Keratinocyte (primary cell): ENCODE data around the gene LYZL4. TPM values are rescaled to one million over a fixed set of nuclear protein-coding genes. Genes with fewer than 3 reads are reported as not detected.

ENCODE experiments used
- DNase-seq: peaks from one replicate; pipeline ENCODE4 v3.0.0-alpha.2; 2011; ENCODE audit warnings: low read depth, missing footprints, low spot score
- FAIRE-seq: peaks from 2 replicates; lab custom pipeline; 2011; peaks lifted over from hg19 to GRCh38; lab: Jason Lieb, UNC
- H2AFZ ChIP-seq: 2 replicates; pipeline ENCODE4 v1.6.0; 2012; ENCODE audit warnings: low read length, control low read depth, inconsistent platforms; ENCODE audit not compliant: control insufficient read depth
- H3K27ac ChIP-seq: 2 replicates; pipeline ENCODE4 v1.5.1; 2011; ENCODE audit warnings: low read length; ENCODE audit not compliant: control insufficient read depth, insufficient read depth
- H3K27me3 ChIP-seq: 3 replicates; pipeline ENCODE4 v1.6.0; 2011; ENCODE audit warnings: low read length; ENCODE audit not compliant: control insufficient read depth, insufficient read depth; ENCODE audit errors: extremely low read depth
- H3K36me3 ChIP-seq, 2 experiments: 2 replicates in 1 of 2; 3 replicates in 1 of 2; pipeline ENCODE4 v1.5.1; 2011; ENCODE audit warnings: low read length in 2 of 2, mild to moderate bottlenecking in 1 of 2; ENCODE audit not compliant: control insufficient read depth in 2 of 2, insufficient read depth in 2 of 2; ENCODE audit errors: extremely low read depth in 1 of 2
- H3K4me1 ChIP-seq: 3 replicates; pipeline ENCODE4 v1.5.1; 2011; ENCODE audit warnings: low read length; ENCODE audit not compliant: control insufficient read depth, insufficient read depth; ENCODE audit errors: extremely low read depth
- H3K4me2 ChIP-seq: 3 replicates; pipeline ENCODE4 v1.6.0; 2011; ENCODE audit warnings: low read depth, low read length; ENCODE audit not compliant: control insufficient read depth, insufficient read depth; ENCODE audit errors: extremely low read depth
- H3K4me3 ChIP-seq, 3 experiments: fragments of 200-600 bp in 1 of 3; sonication (generic) in 1 of 3; 2 replicates in 2 of 3; 3 replicates in 1 of 3; pipeline ENCODE4 v1.5.1; 2011 to 2016; ENCODE audit warnings: low read length in 3 of 3, mild to moderate bottlenecking in 3 of 3, control low read depth in 2 of 3, inconsistent platforms in 1 of 3, low read depth in 1 of 3, mixed read lengths in 1 of 3, mixed run types in 1 of 3, moderate library complexity in 1 of 3; ENCODE audit not compliant: control insufficient read depth in 2 of 3, insufficient read depth in 2 of 3; ENCODE audit errors: extremely low read depth in 1 of 3
- H3K79me2 ChIP-seq: 2 replicates; pipeline ENCODE4 v1.6.0; 2012; ENCODE audit warnings: low read length; ENCODE audit not compliant: control insufficient read depth, insufficient read depth
- H3K9ac ChIP-seq: 3 replicates; pipeline ENCODE4 v1.6.0; 2011; ENCODE audit warnings: low read length; ENCODE audit not compliant: control insufficient read depth, insufficient read depth; ENCODE audit errors: extremely low read depth
- H3K9me1 ChIP-seq: 3 replicates; pipeline ENCODE4 v1.6.0; 2011; ENCODE audit warnings: low read length; ENCODE audit not compliant: control insufficient read depth, insufficient read depth; ENCODE audit errors: extremely low read depth
- H3K9me3 ChIP-seq: 2 replicates; pipeline ENCODE4 v1.5.1; 2012; ENCODE audit warnings: low read depth, low read length; ENCODE audit not compliant: control insufficient read depth
- H4K20me1 ChIP-seq: 3 replicates; pipeline ENCODE4 v1.6.0; 2011; ENCODE audit warnings: low read length; ENCODE audit not compliant: control insufficient read depth, insufficient read depth; ENCODE audit errors: extremely low read depth
- CTCF ChIP-seq, 3 experiments: IDR thresholded peaks in 1 of 3; conservative IDR thresholded peaks in 1 of 3; optimal IDR thresholded peaks in 1 of 3; 2 replicates in 2 of 3; 3 replicates in 1 of 3; pipeline versions ENCODE3 to v1.5.1; 2011; ENCODE audit warnings: low read length in 3 of 3, mild to moderate bottlenecking in 3 of 3, moderate library complexity in 2 of 3, control low read depth in 1 of 3, inconsistent platforms in 1 of 3; ENCODE audit not compliant: insufficient read depth in 2 of 3; ENCODE audit errors: extremely low read depth in 1 of 3
- EZH2 ChIP-seq: IDR thresholded peaks from one replicate; pipeline ENCODE4 v1.6.1; 2012; ENCODE audit warnings: inconsistent platforms, mild to moderate bottlenecking, low read length, moderate library complexity
- dilution Hi-C: fragments of 300-500 bp; cut with MboI; formaldehyde crosslinking; loops from one replicate; pipeline ENCODE4 v1.7.0; 2020; ENCODE audit warnings: low sequenced_read_pairs; ENCODE audit not compliant: extremely low pct_ligation_motif_present
- polyA plus RNA-seq, 5 experiments: library from polyadenylated mRNA; depleted of rRNA in 3 of 5; stranded (reverse) in 3 of 5; stranded (forward) in 1 of 5; unstranded in 1 of 5; fragments of >200 nt; gene quantifications; 1 replicate in 1 of 5; 2 replicates in 3 of 5; 3 replicates in 1 of 5; pipeline versions ENCODE4 v1.2.1 to v1.2.3, GENCODE V29; 2011 to 2012; ENCODE audit warnings: missing spikeins in 2 of 5, low read depth in 1 of 5, low replicate concordance in 1 of 5

LYZL4 gene
- polyA plus RNA-seq, 1 donor (not counting 4 experiments of a cell fraction or from before 2014, with no cell fraction given), result not detected

GRCh38 chr3:42447481-42447880 lies 37.1 kb upstream of the LYZL4 start:
- no peak for FAIRE-seq

GRCh38 chr3:42446111-42447050 lies 36.0 kb upstream of the LYZL4 start:
- Histone ChIP-seq H3K4me3 (no peak overlapping the region), H3K27me3 (no peaks in the 10 kb centered on the region), H4K20me1 (no peaks in the 10 kb centered on the region), H3K9ac (no peak overlapping the region), H3K27ac (no peak overlapping the region), H3K9me3 (no peaks in the 10 kb centered on the region), H3K79me2 (no peaks in the 10 kb centered on the region), H3K4me2 (no peak overlapping the region), H3K36me3 (no peaks in the 10 kb centered on the region), H3K4me1 (peaks cover 5% of the 10 kb centered on the region), H3K9me1 (no peaks in the 10 kb centered on the region), H2AFZ (no peak overlapping the region)
- FAIRE-seq, result no peak
- DNase-seq, result no peak
- TF ChIP-seq EZH2 (no peak), CTCF (optimal IDR thresholded peaks at IDR 0.05 in 1 of 3, IDR thresholded peaks at IDR 0.05 in 1 of 3, conservative IDR thresholded peaks at IDR 0.05 in 1 of 3; ENCODE audit: extremely low read depth in 1 of 3, insufficient read depth in 2 of 3, low read length in 3 of 3) (no peak)
- dilution Hi-C loops, result loop anchor here (25.0 kb wide), 1 partner anchor 184 kb away; the partner anchor contains the start of gene CCK

More at GRCh38 chr3:42447481-42447880, 37.1 kb upstream of the LYZL4 start:
- Histone ChIP-seq H3K79me2 (no peaks in the 10 kb centered on the region), H3K4me2 (no peak overlapping the region), H3K9me1 (no peaks in the 10 kb centered on the region), H3K4me1 (peaks cover 14% of the 10 kb centered on the region), H2AFZ (no peak overlapping the region), H3K36me3 (no peaks in the 10 kb centered on the region), H3K9me3 (no peaks in the 10 kb centered on the region), H3K27me3 (no peaks in the 10 kb centered on the region), H3K4me3 (no peak overlapping the region), H3K9ac (no peak overlapping the region), H4K20me1 (no peaks in the 10 kb centered on the region), H3K27ac (no peak overlapping the region)
- TF ChIP-seq EZH2 (no peak), CTCF (optimal IDR thresholded peaks at IDR 0.05 in 1 of 3, IDR thresholded peaks at IDR 0.05 in 1 of 3, conservative IDR thresholded peaks at IDR 0.05 in 1 of 3; ENCODE audit: extremely low read depth in 1 of 3, insufficient read depth in 2 of 3, low read length in 3 of 3) (no peak)
- DNase-seq, result no peak
- dilution Hi-C loops, result loop anchor here (25.0 kb wide), 1 partner anchor 185 kb away; the partner anchor contains the start of gene CCK
